HepG2 (cell line): ENCODE results near the gene TSKU. TPM values are rescaled to one million over a fixed set of nuclear protein-coding genes. Genes with fewer than 3 reads are reported as not detected.

Experiments
- CBX1 ChIP-seq: IDR thresholded peaks from one replicate; pipeline ENCODE4 v1.6.1; 2016; ENCODE audit warnings: antibody characterized with exemption, low read depth
- EZH2 ChIP-seq: conservative IDR thresholded peaks from 2 replicates; pipeline ENCODE4 v1.6.1; 2012; ENCODE audit warnings: mild to moderate bottlenecking, low read depth, low read length, moderate library complexity
- KAT7 ChIP-seq: IDR thresholded peaks from 2 replicates; pipeline ENCODE4 v1.6.1; 2018; ENCODE audit warnings: borderline replicate concordance, missing compliant biosample characterization
- KDM1A ChIP-seq: IDR thresholded peaks from 2 replicates; pipeline ENCODE4 v1.6.1; 2016; ENCODE audit warnings: missing compliant biosample characterization
- KDM3A ChIP-seq: IDR thresholded peaks from 2 replicates; pipeline ENCODE4 v1.6.1; 2018; ENCODE audit warnings: low read depth, missing compliant biosample characterization
- PPARG ChIP-seq: conservative IDR thresholded peaks from 2 replicates; pipeline ENCODE4 v1.6.1; 2016; ENCODE audit warnings: missing biosample characterization, missing genetic modification reagents
- RARA ChIP-seq: IDR thresholded peaks from 2 replicates; pipeline ENCODE4 v1.6.1; 2016; ENCODE audit warnings: missing genetic modification reagents, missing compliant biosample characterization
- RBM22 ChIP-seq: fragments of 200-400 bp; formaldehyde crosslinking; optimal IDR thresholded peaks from 2 replicates; pipeline ENCODE3; 2017; ENCODE audit warnings: mild to moderate bottlenecking, low read length, moderate library complexity
- SMAD1 ChIP-seq: sonication (generic); formaldehyde crosslinking; IDR thresholded peaks from 2 replicates; pipeline ENCODE4 v1.4.0; 2020; ENCODE audit warnings: missing genetic modification reagents, low read depth, mild to moderate bottlenecking, borderline replicate concordance
- SPEN ChIP-seq: sonication (generic); formaldehyde crosslinking; IDR thresholded peaks from 2 replicates; pipeline ENCODE4 v1.5.1; 2020; ENCODE audit warnings: low read depth, mild to moderate bottlenecking, missing genetic modification reagents
- SSRP1 ChIP-seq: IDR thresholded peaks from 2 replicates; pipeline ENCODE4 v1.6.1; 2016; ENCODE audit warnings: control low read depth
- TAF15 ChIP-seq: fragments of 200-400 bp; formaldehyde crosslinking; IDR thresholded peaks from one replicate; pipeline ENCODE4 v1.6.1; 2018; ENCODE audit warnings: mild to moderate bottlenecking, low read depth, low read length; ENCODE audit not compliant: poor library complexity, severe bottlenecking
- ZBTB8A ChIP-seq: sonication (generic); formaldehyde crosslinking; IDR thresholded peaks from 2 replicates; pipeline ENCODE4 v1.4.0; 2020; ENCODE audit warnings: mild to moderate bottlenecking, low read depth, missing genetic modification reagents, borderline replicate concordance
- ZFYVE20 ChIP-seq: sonication (generic); formaldehyde crosslinking; IDR thresholded peaks from 2 replicates; pipeline ENCODE4 v1.8.0; 2023; ENCODE audit warnings: low read depth, mild to moderate bottlenecking, moderate library complexity, missing genetic modification reagents, borderline replicate concordance
- ZNF136 ChIP-seq: sonication (generic); formaldehyde crosslinking; IDR thresholded peaks from 2 replicates; pipeline ENCODE4 v1.8.1; 2022; ENCODE audit warnings: low read depth, mild to moderate bottlenecking, moderate library complexity, missing genetic modification reagents
- ZNF264 ChIP-seq: sonication (generic); formaldehyde crosslinking; IDR thresholded peaks from 2 replicates; pipeline ENCODE4 v1.4.0; 2020; ENCODE audit warnings: missing genetic modification reagents
- ZNF547 ChIP-seq: sonication (generic); formaldehyde crosslinking; IDR thresholded peaks from 2 replicates; pipeline ENCODE4 v1.5.1; 2020; ENCODE audit warnings: mild to moderate bottlenecking, missing genetic modification reagents
- ZNF614 ChIP-seq: IDR thresholded peaks from 2 replicates; pipeline ENCODE4 v1.6.1; 2018; ENCODE audit warnings: missing biosample characterization, missing genetic modification reagents, inconsistent platforms, borderline replicate concordance
- ZNF629 ChIP-seq: sonication (generic); formaldehyde crosslinking; conservative IDR thresholded peaks from 2 replicates; pipeline ENCODE4 v1.5.0; 2020; ENCODE audit warnings: missing genetic modification reagents
- ZNF746 ChIP-seq: sonication (generic); formaldehyde crosslinking; IDR thresholded peaks from 2 replicates; pipeline ENCODE4 v1.8.0; 2022; ENCODE audit warnings: mild to moderate bottlenecking, missing genetic modification reagents
- ZNF766 ChIP-seq: sonication (generic); formaldehyde crosslinking; IDR thresholded peaks from 2 replicates; pipeline ENCODE4 v1.5.0; 2020; ENCODE audit warnings: missing genetic modification reagents, borderline replicate concordance
- polyA plus RNA-seq, 8 experiments: library from polyadenylated mRNA; depleted of rRNA in 3 of 8; stranded (reverse) in 7 of 8; unstranded in 1 of 8; fragments of >200 nt; fragmentation: Illumina TruSeq in 4 of 8; extraction: Trizol in 4 of 8; gene quantifications; 2 replicates each; pipeline versions ENCODE4 v1.2.1 to v1.2.3, GENCODE V29; 2011 to 2016; ENCODE audit warnings: low read depth in 4 of 8, missing spikeins in 1 of 8, mixed read lengths in 1 of 8; ENCODE audit not compliant: insufficient read depth in 1 of 8
- total RNA-seq, 5 experiments: library from RNA; depleted of rRNA; stranded (reverse); fragments of >200 nt; fragmentation: Illumina TruSeq; extraction: Trizol; gene quantifications; 2 replicates each; pipeline ENCODE4 v1.2.3, GENCODE V29; 2016; ENCODE audit warnings: low read depth in 1 of 5
- TF ChIP-seq, protein P1 (sequence below): IDR thresholded peaks from 2 replicates; pipeline ENCODE4 v1.6.1; 2016; ENCODE audit warnings: missing biosample characterization, missing genetic modification reagents, low read depth
- TF ChIP-seq, protein P2 (sequence below): conservative IDR thresholded peaks from 2 replicates; pipeline ENCODE4 v1.6.1; 2018; ENCODE audit warnings: missing genetic modification reagents
- TF ChIP-seq, protein P3 (sequence below): sonication (generic); formaldehyde crosslinking; IDR thresholded peaks from 2 replicates; pipeline ENCODE4 v1.4.0; 2020; ENCODE audit warnings: mild to moderate bottlenecking, missing genetic modification reagents, borderline replicate concordance
- TF ChIP-seq, protein P4 (sequence below): sonication (generic); formaldehyde crosslinking; IDR thresholded peaks from 2 replicates; pipeline ENCODE4 v1.4.0; 2020; ENCODE audit warnings: missing genetic modification reagents

The TSKU gene
- total and polyA plus RNA-seq, 2 of the 13 experiments (the other 11 are each of a cell fraction or from before 2014, with no cell fraction given), result 20.3 to 21.4 TPM

DNA sequence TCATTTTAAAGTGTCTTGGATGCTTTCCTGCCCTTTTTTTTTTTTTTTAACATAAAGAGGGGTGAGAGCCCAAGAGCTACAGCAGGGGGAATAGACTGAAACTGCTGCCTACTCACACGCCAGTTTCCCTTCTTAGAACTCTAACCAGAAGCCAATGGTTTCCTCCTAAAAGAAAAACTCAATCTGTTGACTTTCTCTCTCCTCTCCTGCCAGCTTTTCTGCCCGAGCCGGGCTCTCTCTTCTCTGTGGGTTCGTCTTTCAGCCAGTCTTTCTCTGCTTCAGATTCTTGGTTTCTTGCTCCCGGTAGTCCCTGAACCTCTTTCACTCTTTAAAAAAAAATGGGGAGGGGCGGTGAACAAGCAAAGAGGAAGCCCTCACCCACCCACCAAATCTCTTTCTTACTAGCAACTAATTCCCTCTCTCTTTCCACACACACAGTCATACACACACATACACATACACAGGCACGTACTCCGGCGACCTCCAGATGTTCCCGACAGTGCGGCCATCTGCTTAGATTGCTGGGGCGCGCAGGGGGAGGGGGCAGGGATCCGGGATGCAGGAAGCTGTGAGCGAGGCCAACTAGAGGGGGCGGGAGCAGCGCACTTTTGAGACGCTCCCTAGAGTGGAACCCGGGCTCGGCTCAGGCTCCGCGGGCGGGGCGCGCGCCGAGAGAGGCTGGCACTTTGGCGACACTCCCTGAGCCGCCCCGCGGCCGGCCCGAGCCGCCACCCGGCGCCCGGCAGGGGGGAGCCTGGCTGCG, 444 bp upstream of the TSKU start (continued):
- TF ChIP-seq ZNF766 (CRISPR knock-in tag) (no peak), ZBTB8A (CRISPR knock-in tag) (no peak; the same call in 1 of the 2 replicates), KAT7 (CRISPR knock-in tag) (no peak), TAF15 (no peak), SPEN (CRISPR knock-in tag) (peak; percentile 23; the same call in 1 of the 2 replicates), ZFYVE20 (no peak), ZNF547 (CRISPR knock-in tag) (peak; percentile 34; the same call in 1 of the 2 replicates), ZNF746 (CRISPR knock-in tag) (0 out of 2 replicates have a peak, but pooled peaks have one; percentile 65), RBM22 (no peak), ZNF136 (CRISPR knock-in tag) (no peak), SMAD1 (CRISPR knock-in tag) (no peak), ZNF264 (CRISPR knock-in tag) (no peak), KDM1A (CRISPR knock-in tag) (peak; percentile 47; the same call in 1 of the 2 replicates), ZNF629 (CRISPR knock-in tag) (0 out of 2 replicates have a peak, but pooled peaks have one; percentile 4), SSRP1 (CRISPR knock-in tag) (no peak), PPARG (CRISPR knock-in tag) (no peak), RARA (CRISPR knock-in tag) (no peak), EZH2 (no peak), ZNF614 (CRISPR knock-in tag) (peak; percentile 74; the same call in 1 of the 2 replicates), KDM3A (CRISPR knock-in tag) (no peak), CBX1 (no peak)
- TF ChIP-seq, protein P1, sequence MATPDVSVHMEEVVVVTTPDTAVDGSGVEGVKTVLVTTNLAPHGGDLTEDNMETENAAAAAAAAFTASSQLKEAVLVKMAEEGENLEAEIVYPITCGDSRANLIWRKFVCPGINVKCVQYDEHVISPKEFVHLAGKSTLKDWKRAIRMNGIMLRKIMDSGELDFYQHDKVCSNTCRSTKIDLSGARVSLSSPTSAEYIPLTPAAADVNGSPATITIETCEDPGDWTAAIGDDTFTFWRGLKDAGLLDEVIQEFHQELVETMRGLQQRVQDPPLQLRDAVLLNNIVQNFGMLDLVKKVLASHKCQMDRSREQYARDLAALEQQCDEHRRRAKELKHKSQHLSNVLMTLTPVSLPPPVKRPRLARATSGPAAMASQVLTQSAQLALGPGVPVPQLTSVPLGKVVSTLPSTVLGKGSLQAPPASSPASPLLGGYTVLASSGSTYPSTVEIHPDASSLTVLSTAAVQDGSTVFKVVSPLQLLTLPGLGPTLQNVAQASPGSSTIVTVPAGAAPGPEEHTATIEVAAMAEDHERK (CRISPR knock-in tag), result no peak
- TF ChIP-seq, protein P2, sequence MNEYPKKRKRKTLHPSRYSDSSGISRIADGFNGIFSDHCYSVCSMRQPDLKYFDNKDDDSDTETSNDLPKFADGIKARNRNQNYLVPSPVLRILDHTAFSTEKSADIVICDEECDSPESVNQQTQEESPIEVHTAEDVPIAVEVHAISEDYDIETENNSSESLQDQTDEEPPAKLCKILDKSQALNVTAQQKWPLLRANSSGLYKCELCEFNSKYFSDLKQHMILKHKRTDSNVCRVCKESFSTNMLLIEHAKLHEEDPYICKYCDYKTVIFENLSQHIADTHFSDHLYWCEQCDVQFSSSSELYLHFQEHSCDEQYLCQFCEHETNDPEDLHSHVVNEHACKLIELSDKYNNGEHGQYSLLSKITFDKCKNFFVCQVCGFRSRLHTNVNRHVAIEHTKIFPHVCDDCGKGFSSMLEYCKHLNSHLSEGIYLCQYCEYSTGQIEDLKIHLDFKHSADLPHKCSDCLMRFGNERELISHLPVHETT, result no peak
- TF ChIP-seq, protein P3, sequence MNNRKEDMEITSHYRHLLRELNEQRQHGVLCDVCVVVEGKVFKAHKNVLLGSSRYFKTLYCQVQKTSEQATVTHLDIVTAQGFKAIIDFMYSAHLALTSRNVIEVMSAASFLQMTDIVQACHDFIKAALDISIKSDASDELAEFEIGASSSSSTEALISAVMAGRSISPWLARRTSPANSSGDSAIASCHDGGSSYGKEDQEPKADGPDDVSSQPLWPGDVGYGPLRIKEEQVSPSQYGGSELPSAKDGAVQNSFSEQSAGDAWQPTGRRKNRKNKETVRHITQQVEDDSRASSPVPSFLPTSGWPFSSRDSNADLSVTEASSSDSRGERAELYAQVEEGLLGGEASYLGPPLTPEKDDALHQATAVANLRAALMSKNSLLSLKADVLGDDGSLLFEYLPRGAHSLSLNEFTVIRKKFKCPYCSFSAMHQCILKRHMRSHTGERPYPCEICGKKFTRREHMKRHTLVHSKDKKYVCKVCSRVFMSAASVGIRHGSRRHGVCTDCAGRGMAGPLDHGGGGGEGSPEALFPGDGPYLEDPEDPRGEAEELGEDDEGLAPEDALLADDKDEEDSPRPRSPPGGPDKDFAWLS, result no peak
- TF ChIP-seq, protein P4, sequence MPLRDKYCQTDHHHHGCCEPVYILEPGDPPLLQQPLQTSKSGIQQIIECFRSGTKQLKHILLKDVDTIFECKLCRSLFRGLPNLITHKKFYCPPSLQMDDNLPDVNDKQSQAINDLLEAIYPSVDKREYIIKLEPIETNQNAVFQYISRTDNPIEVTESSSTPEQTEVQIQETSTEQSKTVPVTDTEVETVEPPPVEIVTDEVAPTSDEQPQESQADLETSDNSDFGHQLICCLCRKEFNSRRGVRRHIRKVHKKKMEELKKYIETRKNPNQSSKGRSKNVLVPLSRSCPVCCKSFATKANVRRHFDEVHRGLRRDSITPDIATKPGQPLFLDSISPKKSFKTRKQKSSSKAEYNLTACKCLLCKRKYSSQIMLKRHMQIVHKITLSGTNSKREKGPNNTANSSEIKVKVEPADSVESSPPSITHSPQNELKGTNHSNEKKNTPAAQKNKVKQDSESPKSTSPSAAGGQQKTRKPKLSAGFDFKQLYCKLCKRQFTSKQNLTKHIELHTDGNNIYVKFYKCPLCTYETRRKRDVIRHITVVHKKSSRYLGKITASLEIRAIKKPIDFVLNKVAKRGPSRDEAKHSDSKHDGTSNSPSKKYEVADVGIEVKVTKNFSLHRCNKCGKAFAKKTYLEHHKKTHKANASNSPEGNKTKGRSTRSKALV (CRISPR knock-in tag), result no peak
